Endothelial cell of umbilical vein (primary cell): Measurements from ENCODE around the gene AMH. TPM values are rescaled to one million over a fixed set of nuclear protein-coding genes. Genes with fewer than 3 reads are reported as not detected.

Experiments used
- BruUV-seq: library from RNA; stranded (reverse); fragments of 400-500 nt; replicated peaks from 2 replicates; lab custom pipeline; 2021; lab: Mats Ljungman, UMichigan
- CTCF ChIA-PET: fragments of 300-600, 350-600 bp; sonication (Branson Sonifier 250); formaldehyde crosslinking; loops from one replicate; lab custom pipeline; 2021; ENCODE audit warnings: antibody characterized with exemption, inconsistent platforms; lab: Charles Lee
- POLR2A ChIA-PET: fragments of 300-600, 350-600 bp; sonication (Branson Sonifier 250); formaldehyde crosslinking; loops from one replicate; lab custom pipeline; 2021; ENCODE audit warnings: antibody characterized with exemption, inconsistent platforms; lab: Charles Lee
- DNase-seq: peaks from one replicate; pipeline ENCODE4 v3.0.0-alpha.2; 2011; ENCODE audit warnings: low read depth, low spot score
- FAIRE-seq: peaks from 2 replicates; lab custom pipeline; 2011; peaks lifted over from hg19 to GRCh38; lab: Jason Lieb, UNC
- H2AFZ ChIP-seq: 2 replicates; pipeline ENCODE4 v1.6.0; 2012; ENCODE audit warnings: low read depth, low read length, control low read depth, inconsistent platforms
- H3K27ac ChIP-seq: 2 replicates; pipeline ENCODE4 v1.5.1; 2011; ENCODE audit warnings: low read depth, mild to moderate bottlenecking, control low read depth, low read length, moderate library complexity; ENCODE audit not compliant: insufficient read depth
- H3K27me3 ChIP-seq, 2 experiments: 2 replicates each; pipeline versions ENCODE4 v1.6.0 to v1.6.1; 2011; ENCODE audit warnings: low read length in 2 of 2, mixed read lengths in 1 of 2; ENCODE audit not compliant: control insufficient read depth in 2 of 2, insufficient read depth in 2 of 2
- H3K36me3 ChIP-seq, 2 experiments: 2 replicates in 1 of 2; 3 replicates in 1 of 2; pipeline ENCODE4 v1.5.1; 2011; ENCODE audit warnings: low read length in 2 of 2, mild to moderate bottlenecking in 1 of 2, moderate library complexity in 1 of 2; ENCODE audit not compliant: control insufficient read depth in 2 of 2, insufficient read depth in 2 of 2; ENCODE audit errors: extremely low read depth in 1 of 2
- H3K4me1 ChIP-seq: 3 replicates; pipeline ENCODE4 v1.5.1; 2011; ENCODE audit warnings: mild to moderate bottlenecking, low read length; ENCODE audit not compliant: control insufficient read depth, insufficient read depth; ENCODE audit errors: extremely low read depth
- H3K4me2 ChIP-seq: 2 replicates; pipeline ENCODE4 v1.6.1; 2011; ENCODE audit warnings: low read length, control low read depth, mixed read lengths; ENCODE audit not compliant: insufficient read depth
- H3K4me3 ChIP-seq, 3 experiments: fragments of 200-600 bp in 1 of 3; sonication (generic), shearing (Covaris generic) in 1 of 3; replicated peaks in 1 of 3; 2 replicates each; pipeline ENCODE4 v1.5.1; 2011 to 2016; ENCODE audit warnings: control low read depth in 3 of 3, low read length in 3 of 3, mild to moderate bottlenecking in 2 of 3, inconsistent platforms in 1 of 3, low read depth in 1 of 3, moderate library complexity in 1 of 3; ENCODE audit not compliant: insufficient read depth in 1 of 3
- H3K79me2 ChIP-seq: 2 replicates; pipeline ENCODE4 v1.6.0; 2012; ENCODE audit warnings: low read length, inconsistent platforms; ENCODE audit not compliant: control insufficient read depth, insufficient read depth
- H3K9ac ChIP-seq: replicated peaks from 2 replicates; pipeline ENCODE3; 2011; ENCODE audit warnings: low read length, control low read depth; ENCODE audit not compliant: insufficient read depth; ENCODE audit errors: extremely low read depth
- H3K9me1 ChIP-seq: replicated peaks from 3 replicates; pipeline ENCODE4 v1.6.0; 2011; ENCODE audit warnings: mild to moderate bottlenecking, low read length; ENCODE audit not compliant: control insufficient read depth, insufficient read depth; ENCODE audit errors: extremely low read depth
- H3K9me3 ChIP-seq: replicated peaks from 2 replicates; pipeline ENCODE4 v1.5.1; 2012; ENCODE audit warnings: low read length, inconsistent platforms; ENCODE audit not compliant: control insufficient read depth, insufficient read depth
- H4K20me1 ChIP-seq: replicated peaks from 2 replicates; pipeline ENCODE3; 2011; ENCODE audit warnings: mild to moderate bottlenecking, low read length; ENCODE audit not compliant: control insufficient read depth, insufficient read depth; ENCODE audit errors: extremely low read depth
- FOS ChIP-seq: IDR thresholded peaks from 2 replicates; pipeline ENCODE4 v1.6.1; 2011; ENCODE audit warnings: mild to moderate bottlenecking, low read length, moderate library complexity, borderline replicate concordance; ENCODE audit not compliant: insufficient read depth
- GATA2 ChIP-seq: IDR thresholded peaks from 2 replicates; pipeline ENCODE4 v1.7.0; 2011; ENCODE audit warnings: low read depth, mild to moderate bottlenecking, moderate library complexity, mixed read lengths, low read length; ENCODE audit not compliant: insufficient read length, insufficient read depth
- JUN ChIP-seq: IDR thresholded peaks from 2 replicates; pipeline ENCODE4 v1.6.1; 2011; ENCODE audit warnings: borderline replicate concordance, low read depth; ENCODE audit not compliant: insufficient read length, insufficient read depth
- MYC ChIP-seq: IDR thresholded peaks from one replicate; pipeline ENCODE4 v1.6.1; 2011; ENCODE audit warnings: mild to moderate bottlenecking, low read depth, low read length
- POLR2A ChIP-seq: IDR thresholded peaks from 2 replicates; pipeline ENCODE4 v1.6.1; 2012; ENCODE audit warnings: low read depth, mild to moderate bottlenecking, control low read depth, low read length
- POLR2AphosphoS5 ChIP-seq: IDR thresholded peaks from 2 replicates; pipeline ENCODE4 v1.6.1; 2012; ENCODE audit warnings: low read depth, mild to moderate bottlenecking, control low read depth, low read length, moderate library complexity; ENCODE audit not compliant: insufficient read depth
- dilution Hi-C: fragments of 300-500 bp; cut with MboI; formaldehyde crosslinking; loops from one replicate; pipeline ENCODE4 v1.15.0; 2019; ENCODE audit warnings: low sequenced_read_pairs; ENCODE audit not compliant: extremely low pct_ligation_motif_present
- intact Hi-C: fragments of 100-400 bp; cut with micrococcal nuclease; formaldehyde crosslinking; loops from one replicate; pipeline ENCODE4 v1.10.0; 2022
- polyA plus RNA-seq, 4 experiments: library from polyadenylated mRNA; depleted of rRNA in 3 of 4; stranded (reverse) in 3 of 4; unstranded in 1 of 4; fragments of >200 nt; gene quantifications; 2 replicates each; pipeline versions ENCODE4 v1.2.1 to v1.2.3, GENCODE V29; 2011 to 2012; ENCODE audit warnings: missing spikeins in 1 of 4
- total RNA-seq: library from RNA; stranded (reverse); gene quantifications from 2 replicates; pipeline ENCODE4 v1.2.3, GENCODE V29; 2021

AMH gene
- total and polyA plus RNA-seq, 2 donors (not counting 3 experiments of a cell fraction or from before 2014, with no cell fraction given), result 3.3 to 9.6 TPM

- peaks cover 31 to 41% of the 10 kb centered on the region in 2 experiments for H3K27me3 ChIP-seq
- H2AFZ ChIP-seq, result no peak overlapping the region
- no TSS peak for BruUV-seq
- H3K79me2 ChIP-seq, result no peaks in the 10 kb centered on the region
- H3K4me2 ChIP-seq, result no peak overlapping the region
- no peaks in the 10 kb centered on the region for H3K36me3 ChIP-seq
- no peak overlapping the region for H3K4me3 ChIP-seq
- no peak overlapping the region for H3K9ac ChIP-seq
- ChIA-PET POLR2A (no interaction called here), CTCF (interaction anchor here (0.8 to 1.1 kb wide), 4 partner anchors 9 to 139 kb away, joined by 3 read pairs; no protein-coding TSS in a partner anchor)
- no peaks in the 10 kb centered on the region for H4K20me1 ChIP-seq
- no peaks in the 10 kb centered on the region for H3K9me3 ChIP-seq
- no peaks in the 10 kb centered on the region for H3K9me1 ChIP-seq
- peaks cover 5% of the 10 kb centered on the region for H3K4me1 ChIP-seq
- FAIRE-seq (no peak), DNase-seq (no peak)
- intact Hi-C loops, result no loop called here
- no peak for TF ChIP-seq JUN
- no peak overlapping the region for H3K27ac ChIP-seq
- dilution Hi-C loops, result no loop called here
Observed at GRCh38 chr19:2294687-2295335, 45.7 kb downstream of the AMH start.

GRCh38 chr19:2296141-2296540, 47.0 kb downstream of the AMH start:
- no TSS peak for BruUV-seq
- no peak overlapping the region for H3K4me2 ChIP-seq
- intact Hi-C loops, result no loop called here

More at GRCh38 chr19:2296141-2296540, 47.0 kb downstream of the AMH start:
- Histone ChIP-seq H3K79me2 (no peaks in the 10 kb centered on the region), H3K4me1 (peaks cover 3% of the 10 kb centered on the region), H3K27me3 (peaks cover 18 to 30% of the 10 kb centered on the region in 2 experiments), H3K9ac (no peak overlapping the region), H2AFZ (no peak overlapping the region), H3K9me3 (no peaks in the 10 kb centered on the region), H3K27ac (no peak overlapping the region), H4K20me1 (no peaks in the 10 kb centered on the region), H3K36me3 (no peaks in the 10 kb centered on the region), H3K4me3 (no peak overlapping the region), H3K9me1 (no peaks in the 10 kb centered on the region)
- TF ChIP-seq GATA2 (no peak), POLR2A (no peak), JUN (no peak), MYC (no peak), FOS (no peak), POLR2AphosphoS5 (no peak)
- POLR2A ChIA-PET, result no interaction called here
- dilution Hi-C loops, result no loop called here
- CTCF ChIA-PET, result interaction anchor here (2.5 kb wide), 1 partner anchor 8 kb away, joined by 5 read pairs; no protein-coding TSS in a partner anchor
- FAIRE-seq (no peak), DNase-seq (no peak)
